DOHH2 (cell line): ENCODE results near the gene TMED4.

Source experiments
- EZH2phosphoT487 ChIP-seq: fragments of 200-600 bp; sonication (generic); IDR thresholded peaks from 2 replicates; pipeline ENCODE4 v1.6.1; 2017; ENCODE audit warnings: borderline replicate concordance, mild to moderate bottlenecking, antibody characterized with exemption, low read length, moderate library complexity, mixed read lengths
- TF ChIP-seq, protein P1 (sequence below): fragments of 200-600 bp; sonication (generic); IDR thresholded peaks from one replicate; pipeline ENCODE4 v1.5.1; 2014; ENCODE audit warnings: antibody characterized with exemption, mild to moderate bottlenecking, low read depth, low read length; ENCODE audit not compliant: poor library complexity, severe bottlenecking

- TF ChIP-seq, protein P1, sequence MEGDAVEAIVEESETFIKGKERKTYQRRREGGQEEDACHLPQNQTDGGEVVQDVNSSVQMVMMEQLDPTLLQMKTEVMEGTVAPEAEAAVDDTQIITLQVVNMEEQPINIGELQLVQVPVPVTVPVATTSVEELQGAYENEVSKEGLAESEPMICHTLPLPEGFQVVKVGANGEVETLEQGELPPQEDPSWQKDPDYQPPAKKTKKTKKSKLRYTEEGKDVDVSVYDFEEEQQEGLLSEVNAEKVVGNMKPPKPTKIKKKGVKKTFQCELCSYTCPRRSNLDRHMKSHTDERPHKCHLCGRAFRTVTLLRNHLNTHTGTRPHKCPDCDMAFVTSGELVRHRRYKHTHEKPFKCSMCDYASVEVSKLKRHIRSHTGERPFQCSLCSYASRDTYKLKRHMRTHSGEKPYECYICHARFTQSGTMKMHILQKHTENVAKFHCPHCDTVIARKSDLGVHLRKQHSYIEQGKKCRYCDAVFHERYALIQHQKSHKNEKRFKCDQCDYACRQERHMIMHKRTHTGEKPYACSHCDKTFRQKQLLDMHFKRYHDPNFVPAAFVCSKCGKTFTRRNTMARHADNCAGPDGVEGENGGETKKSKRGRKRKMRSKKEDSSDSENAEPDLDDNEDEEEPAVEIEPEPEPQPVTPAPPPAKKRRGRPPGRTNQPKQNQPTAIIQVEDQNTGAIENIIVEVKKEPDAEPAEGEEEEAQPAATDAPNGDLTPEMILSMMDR = no peak
- no peak for TF ChIP-seq EZH2phosphoT487
Observed at GRCh38 chr7:44573464-44574286, 8.4 kb downstream of the TMED4 start, which contains the start of gene DDX56.
